ENCODE data around the gene IPO9.

IPO9 gene

GRCh38 chr1:201930137-201930536 is 101.2 kb downstream of the IPO9 start:
- no peak for FAIRE-seq
- no peak for DNase-seq (ENCODE audit: extremely low spot score, insufficient read length, low read depth)

GRCh38 chr1:201930803-201931202 is 101.8 kb downstream of the IPO9 start:
- FAIRE-seq = no peak
- DNase-seq (ENCODE audit: extremely low spot score, insufficient read length, low read depth) = no peak
